Upper lobe of right lung (tissue), 1 donor: ENCODE results near the gene CHCHD6. TPM values are rescaled to one million over a fixed set of nuclear protein-coding genes. Genes with fewer than 3 reads are reported as not detected.
A peak's percentile ranks its signal among the peaks of the same experiment; 100 is the strongest.

Source experiments
- ATAC-seq: fragments of 200-7000 bp; cut with Tn5 transposase; one replicate; pipeline ENCODE4 v1.9.1; 2020; ENCODE audit warnings: mild to moderate bottlenecking, moderate library complexity
- DNase-seq: peaks from one replicate; pipeline ENCODE4 v3.0.0-alpha.2; 2020
- H3K27ac ChIP-seq: fragments of 200-600 bp; one replicate; pipeline ENCODE4 v1.8.0; 2022
- H3K27me3 ChIP-seq: fragments of 200-600 bp; one replicate; pipeline ENCODE4 v1.8.0; 2022; ENCODE audit warnings: mild to moderate bottlenecking
- H3K36me3 ChIP-seq: fragments of 200-600 bp; one replicate; pipeline ENCODE4 v1.8.0; 2022
- H3K4me1 ChIP-seq: fragments of 200-600 bp; one replicate; pipeline ENCODE4 v1.8.0; 2022
- H3K4me3 ChIP-seq: fragments of 200-600 bp; one replicate; pipeline ENCODE4 v1.8.0; 2022; ENCODE audit warnings: mild to moderate bottlenecking
- H3K9me3 ChIP-seq: fragments of 200-600 bp; one replicate; pipeline ENCODE4 v1.8.0; 2022
- intact Hi-C: fragments of 100-400 bp; cut with DNase I; formaldehyde crosslinking; loops from one replicate; pipeline ENCODE4 v1.11.0; 2022
- total RNA-seq: library from RNA; stranded (reverse); fragmentation: NEBNext Ultra II Directional; extraction: Animal tissue kit (Norgen Biotek cat#: 25700); gene quantifications from one replicate; pipeline ENCODE4 v1.2.1, GENCODE V29; 2021
- TF ChIP-seq, protein P1 (sequence below): fragments of 200-600 bp; IDR thresholded peaks from one replicate; pipeline ENCODE4 v1.8.0; 2022; ENCODE audit warnings: antibody characterized with exemption
- donor health status: DM: no; HTN: yes; CAD: no; lungs with severe emphysema.

Gene CHCHD6
- total RNA-seq, 1 donor from 2014 or later = 17.1 TPM

- intact Hi-C loops = no loop called here
- DNase-seq = no peak
- Histone ChIP-seq H3K4me3 (no peak overlapping the region), H3K27me3 (no peaks in the 10 kb centered on the region), H3K9me3 (no peaks in the 10 kb centered on the region), H3K36me3 (no peaks in the 10 kb centered on the region), H3K4me1 (no peaks in the 10 kb centered on the region), H3K27ac (no peak overlapping the region)
- ATAC-seq = no peak
- TF ChIP-seq, protein P1, sequence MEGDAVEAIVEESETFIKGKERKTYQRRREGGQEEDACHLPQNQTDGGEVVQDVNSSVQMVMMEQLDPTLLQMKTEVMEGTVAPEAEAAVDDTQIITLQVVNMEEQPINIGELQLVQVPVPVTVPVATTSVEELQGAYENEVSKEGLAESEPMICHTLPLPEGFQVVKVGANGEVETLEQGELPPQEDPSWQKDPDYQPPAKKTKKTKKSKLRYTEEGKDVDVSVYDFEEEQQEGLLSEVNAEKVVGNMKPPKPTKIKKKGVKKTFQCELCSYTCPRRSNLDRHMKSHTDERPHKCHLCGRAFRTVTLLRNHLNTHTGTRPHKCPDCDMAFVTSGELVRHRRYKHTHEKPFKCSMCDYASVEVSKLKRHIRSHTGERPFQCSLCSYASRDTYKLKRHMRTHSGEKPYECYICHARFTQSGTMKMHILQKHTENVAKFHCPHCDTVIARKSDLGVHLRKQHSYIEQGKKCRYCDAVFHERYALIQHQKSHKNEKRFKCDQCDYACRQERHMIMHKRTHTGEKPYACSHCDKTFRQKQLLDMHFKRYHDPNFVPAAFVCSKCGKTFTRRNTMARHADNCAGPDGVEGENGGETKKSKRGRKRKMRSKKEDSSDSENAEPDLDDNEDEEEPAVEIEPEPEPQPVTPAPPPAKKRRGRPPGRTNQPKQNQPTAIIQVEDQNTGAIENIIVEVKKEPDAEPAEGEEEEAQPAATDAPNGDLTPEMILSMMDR = no peak
These were observed 241.9 kb downstream of the CHCHD6 start for GRCh38 chr3:126945891-126946290.

GRCh38 chr3:126946405-126946804, 242.4 kb downstream of the CHCHD6 start:
- intact Hi-C loops = no loop called here
- Histone ChIP-seq H3K9me3 (no peaks in the 10 kb centered on the region), H3K4me1 (no peaks in the 10 kb centered on the region), H3K4me3 (no peak overlapping the region), H3K27me3 (no peaks in the 10 kb centered on the region), H3K27ac (no peak overlapping the region), H3K36me3 (no peaks in the 10 kb centered on the region)
- TF ChIP-seq, protein P1 = no peak
- ATAC-seq (no peak), DNase-seq (no peak)

GRCh38 chr3:126947429-126947828, 243.4 kb downstream of the CHCHD6 start:
- Histone ChIP-seq H3K4me3 (no peak overlapping the region), H3K27me3 (no peaks in the 10 kb centered on the region), H3K36me3 (no peaks in the 10 kb centered on the region), H3K27ac (no peak overlapping the region), H3K4me1 (no peaks in the 10 kb centered on the region), H3K9me3 (no peaks in the 10 kb centered on the region)
- ATAC-seq = peak; percentile 13
- intact Hi-C loops = no loop called here
- TF ChIP-seq, protein P1 = no peak
- no peak for DNase-seq

- no peak overlapping the region for H3K4me3 ChIP-seq
- no peaks in the 10 kb centered on the region for H3K27me3 ChIP-seq
- H3K9me3 ChIP-seq = no peaks in the 10 kb centered on the region
- no peaks in the 10 kb centered on the region for H3K4me1 ChIP-seq
- no peaks in the 10 kb centered on the region for H3K36me3 ChIP-seq
- TF ChIP-seq, protein P1 = no peak
- ATAC-seq (no peak), DNase-seq (no peak)
- intact Hi-C loops = no loop called here
- no peak overlapping the region for H3K27ac ChIP-seq
These were observed 245.0 kb downstream of the CHCHD6 start for GRCh38 chr3:126948980-126949535.

- Histone ChIP-seq H3K36me3 (no peaks in the 10 kb centered on the region), H3K27ac (no peak overlapping the region), H3K4me1 (no peaks in the 10 kb centered on the region), H3K27me3 (no peaks in the 10 kb centered on the region), H3K4me3 (no peak overlapping the region), H3K9me3 (no peaks in the 10 kb centered on the region)
- peak; percentile 13 for DNase-seq
- TF ChIP-seq, protein P1 = no peak
- intact Hi-C loops = no loop called here
- ATAC-seq = no peak
These were observed 247.5 kb downstream of the CHCHD6 start for GRCh38 chr3:126951561-126951960.
